Neutrophil (primary cell): ENCODE data around the gene SEMA3D.

ENCODE experiments used
- H3K27ac ChIP-seq: fragments of 200-600 bp; sonication (generic); 2 replicates; pipeline ENCODE4 v1.5.1; 2016; ENCODE audit warnings: mild to moderate bottlenecking, moderate library complexity
- H3K27me3 ChIP-seq: fragments of 200-600 bp; sonication (generic); 2 replicates; pipeline ENCODE4 v1.6.0; 2016; ENCODE audit warnings: mild to moderate bottlenecking
- H3K36me3 ChIP-seq: fragments of 200-600 bp; sonication (generic); 2 replicates; pipeline ENCODE4 v1.5.1; 2017
- H3K4me1 ChIP-seq, 2 experiments: fragments of 200-600 bp in 1 of 2; sonication (generic) in 1 of 2; 1 replicate in 1 of 2; 2 replicates in 1 of 2; pipeline versions ENCODE4 v1.5.1 to v1.6.1; 2013 to 2016; ENCODE audit warnings: low read depth in 1 of 2, low read length in 1 of 2, mild to moderate bottlenecking in 1 of 2, moderate library complexity in 1 of 2; ENCODE audit not compliant: control insufficient read depth in 1 of 2, insufficient read depth in 1 of 2
- H3K4me3 ChIP-seq, 2 experiments: fragments of 200-600 bp in 1 of 2; sonication (generic) in 1 of 2; 1 replicate in 1 of 2; 2 replicates in 1 of 2; pipeline ENCODE4 v1.5.1; 2013 to 2016; ENCODE audit warnings: low read depth in 1 of 2, low read length in 1 of 2, mild to moderate bottlenecking in 1 of 2, moderate library complexity in 1 of 2
- H3K9me3 ChIP-seq: fragments of 200-600 bp; sonication (generic); 2 replicates; pipeline ENCODE4 v1.5.1; 2016
- CTCF ChIP-seq: fragments of 200-600 bp; sonication (generic); IDR thresholded peaks from 2 replicates; pipeline ENCODE4 v1.5.1; 2016; ENCODE audit warnings: antibody characterized with exemption

The SEMA3D gene

DNA sequence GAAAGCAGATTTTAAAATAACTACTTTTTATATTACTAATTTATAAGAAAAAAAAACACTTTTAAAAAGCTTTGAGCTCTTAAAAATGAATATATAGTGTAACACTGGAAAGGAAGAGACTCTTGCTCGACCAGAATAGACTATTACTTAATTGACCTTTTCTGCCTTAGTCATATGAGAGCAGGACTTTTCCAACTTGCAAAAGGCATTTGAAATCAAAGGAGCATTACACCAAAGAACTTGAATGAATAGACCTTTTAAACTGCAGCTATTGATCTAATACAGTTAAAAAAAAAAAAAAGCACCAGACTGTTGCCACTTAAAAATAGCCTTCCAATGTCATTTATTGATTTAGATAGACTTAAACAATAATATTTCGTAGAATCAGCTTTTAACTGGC lies 17.2 kb upstream of the SEMA3D start:
- H3K27ac ChIP-seq, result no peak overlapping the region
- H3K36me3 ChIP-seq, result no peaks in the 10 kb centered on the region
- no peaks in the 10 kb centered on the region for H3K4me1 ChIP-seq
- TF ChIP-seq CTCF, result no peak
- H3K27me3 ChIP-seq, result no peaks in the 10 kb centered on the region
- H3K4me3 ChIP-seq, result no peak overlapping the region
- H3K9me3 ChIP-seq, result no peaks in the 10 kb centered on the region

DNA sequence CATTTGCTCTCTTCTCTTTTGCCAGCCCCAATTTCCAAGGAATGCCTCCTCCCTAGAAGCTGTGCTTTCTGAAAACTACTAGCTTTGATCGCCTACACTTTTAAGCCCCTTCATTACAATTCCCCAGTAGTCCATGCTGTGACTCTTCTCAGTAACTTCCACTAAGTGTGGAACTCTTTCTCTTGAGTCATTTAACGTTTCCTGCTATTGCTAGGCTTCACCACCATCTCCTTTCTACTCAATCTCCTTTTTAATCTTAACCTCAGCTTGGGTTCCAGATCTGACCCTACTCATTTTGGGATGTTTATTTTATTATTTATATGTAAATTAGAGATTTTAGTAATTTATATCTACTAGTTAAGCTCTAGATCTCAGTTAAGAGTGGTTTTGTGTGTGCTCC lies 14.4 kb upstream of the SEMA3D start:
- Histone ChIP-seq H3K36me3 (no peaks in the 10 kb centered on the region), H3K27me3 (no peaks in the 10 kb centered on the region), H3K9me3 (no peaks in the 10 kb centered on the region), H3K4me1 (no peaks in the 10 kb centered on the region), H3K27ac (no peak overlapping the region), H3K4me3 (no peak overlapping the region)
- TF ChIP-seq CTCF, result no peak

- Histone ChIP-seq H3K27ac (no peak overlapping the region), H3K4me1 (no peaks in the 10 kb centered on the region), H3K9me3 (no peaks in the 10 kb centered on the region), H3K4me3 (no peak overlapping the region), H3K27me3 (no peaks in the 10 kb centered on the region), H3K36me3 (no peaks in the 10 kb centered on the region)
- TF ChIP-seq CTCF, result no peak
Observed at GRCh38 chr7:85196696-85197095, 9.8 kb upstream of the SEMA3D start.

DNA sequence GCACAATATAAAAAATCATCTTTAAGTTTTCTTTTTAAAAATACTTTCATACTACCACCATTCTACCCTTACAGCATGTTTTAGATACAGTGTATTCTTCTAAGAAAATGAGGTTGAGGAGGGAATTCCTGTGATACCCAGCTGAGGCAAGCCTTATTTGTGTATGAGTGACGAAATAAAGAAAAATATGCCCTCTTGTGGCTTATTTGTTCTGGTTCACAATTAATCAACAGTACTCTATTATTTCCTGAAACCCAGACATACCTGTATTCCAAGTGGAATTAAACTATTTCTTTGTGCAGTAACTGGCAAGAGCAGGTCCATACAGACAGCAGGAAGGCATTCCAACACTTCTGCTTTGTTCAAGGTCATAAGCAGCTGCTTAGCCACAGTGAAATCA lies 4.5 kb upstream of the SEMA3D start:
- Histone ChIP-seq H3K4me3 (no peak overlapping the region), H3K9me3 (no peaks in the 10 kb centered on the region), H3K4me1 (peaks cover under 1 to 4% of the 10 kb centered on the region in 2 experiments), H3K27ac (no peak overlapping the region), H3K27me3 (peaks cover 32% of the 10 kb centered on the region), H3K36me3 (no peaks in the 10 kb centered on the region)
- no peak for TF ChIP-seq CTCF

GRCh38 chr7:85186083-85186520 lies 754 bp downstream of the SEMA3D start:
- peak overlapping the region in 1 of 2 experiments; percentile 23 for H3K4me3 ChIP-seq
- H3K4me1 ChIP-seq, result peaks cover 9 to 14% of the 10 kb centered on the region in 2 experiments
- peaks cover 65% of the 10 kb centered on the region for H3K27me3 ChIP-seq
- H3K27ac ChIP-seq, result no peak overlapping the region
- no peak for TF ChIP-seq CTCF
- H3K36me3 ChIP-seq, result no peaks in the 10 kb centered on the region
- no peaks in the 10 kb centered on the region for H3K9me3 ChIP-seq
